ENCODE data around the gene ZNF200.
"Not testable (repeated sequence)": the region's sequence is repeated elsewhere in the genome, so short reads cannot be mapped to it uniquely, and the experiment has no call there.

Gene ZNF200

GRCh38 chr16:3241761-3242160 is 6.8 kb upstream of the ZNF200 start:
- H3K36me3 Mint-ChIP-seq (ENCODE audit: low read depth), result no peaks in the 10 kb centered on the region
- H3K9me3 Mint-ChIP-seq, result peaks cover 4% of the 10 kb centered on the region
- H3K27me3 Mint-ChIP-seq (ENCODE audit: low read depth), result peaks cover 7% of the 10 kb centered on the region

GRCh38 chr16:3235856-3236669 is 1.1 kb upstream of the ZNF200 start:
- H3K36me3 Mint-ChIP-seq (ENCODE audit: low read depth), result peaks cover 28% of the 10 kb centered on the region
- H3K4me3 Mint-ChIP-seq, result peak overlapping the region; percentile 67

More at GRCh38 chr16:3241761-3242160, 6.8 kb upstream of the ZNF200 start:
- Mint-ChIP-seq H3K4me1 (ENCODE audit: low read depth) (no peaks in the 10 kb centered on the region), H3K27ac (no peak overlapping the region), H3K4me3 (no peak overlapping the region)
- no peak for DNase-seq (ENCODE audit: low spot score)

GRCh38 chr16:3234543-3234856 is 458 bp downstream of the ZNF200 start:
- Mint-ChIP-seq H3K36me3 (ENCODE audit: low read depth) (peaks cover 43% of the 10 kb centered on the region), H3K4me1 (ENCODE audit: low read depth) (peaks cover 13% of the 10 kb centered on the region), H3K27ac (peak overlapping the region; percentile 96), H3K27me3 (ENCODE audit: low read depth) (peaks cover 6% of the 10 kb centered on the region), H3K4me3 (peak overlapping the region; percentile 95), H3K9me3 (peaks cover 46% of the 10 kb centered on the region)
- DNase-seq (ENCODE audit: low spot score), result no peak

More at GRCh38 chr16:3235856-3236669, 1.1 kb upstream of the ZNF200 start:
- no peak for DNase-seq (ENCODE audit: low spot score)
- H3K4me1 Mint-ChIP-seq (ENCODE audit: low read depth), result peaks cover 13% of the 10 kb centered on the region
- H3K27me3 Mint-ChIP-seq (ENCODE audit: low read depth), result peaks cover 6% of the 10 kb centered on the region
- peaks cover 33% of the 10 kb centered on the region for H3K9me3 Mint-ChIP-seq
- peak overlapping the region; percentile 49 for H3K27ac Mint-ChIP-seq

GRCh38 chr16:3223913-3224515 is 10.9 kb downstream of the ZNF200 start:
- no peak overlapping the region for H3K4me3 Mint-ChIP-seq
- H3K27ac Mint-ChIP-seq, result no peak overlapping the region
- no peak for DNase-seq (ENCODE audit: low spot score)
- H3K36me3 Mint-ChIP-seq (ENCODE audit: low read depth), result peaks cover 73% of the 10 kb centered on the region
- H3K27me3 Mint-ChIP-seq (ENCODE audit: low read depth), result no peaks in the 10 kb centered on the region
- no peaks in the 10 kb centered on the region for H3K4me1 Mint-ChIP-seq (ENCODE audit: low read depth)
- H3K9me3 Mint-ChIP-seq, result peaks cover 64% of the 10 kb centered on the region

GRCh38 chr16:3220839-3221238 is 14.1 kb downstream of the ZNF200 start:
- no peak for DNase-seq (ENCODE audit: low spot score)
- peaks cover 59% of the 10 kb centered on the region for H3K36me3 Mint-ChIP-seq (ENCODE audit: low read depth)
- no peak overlapping the region for H3K27ac Mint-ChIP-seq

GRCh38 chr16:3216263-3216640 is 18.7 kb downstream of the ZNF200 start:
- H3K27me3 Mint-ChIP-seq (ENCODE audit: low read depth), result no peaks in the 10 kb centered on the region
- H3K36me3 Mint-ChIP-seq (ENCODE audit: low read depth), result peaks cover 38% of the 10 kb centered on the region
- peak overlapping the region; percentile 97 for H3K27ac Mint-ChIP-seq
- DNase-seq (ENCODE audit: low spot score), result no peak
- peaks cover 32% of the 10 kb centered on the region for H3K4me1 Mint-ChIP-seq (ENCODE audit: low read depth)
- H3K9me3 Mint-ChIP-seq, result peaks cover 53% of the 10 kb centered on the region
- peak overlapping the region; percentile 50 for H3K4me3 Mint-ChIP-seq

More at GRCh38 chr16:3220839-3221238, 14.1 kb downstream of the ZNF200 start:
- Mint-ChIP-seq H3K27me3 (ENCODE audit: low read depth) (no peaks in the 10 kb centered on the region), H3K4me1 (ENCODE audit: low read depth) (peaks cover 14% of the 10 kb centered on the region), H3K9me3 (peaks cover 63% of the 10 kb centered on the region), H3K4me3 (no peak overlapping the region)

GRCh38 chr16:3215601-3216262 is 19.2 kb downstream of the ZNF200 start:
- Mint-ChIP-seq H3K36me3 (ENCODE audit: low read depth) (peaks cover 37% of the 10 kb centered on the region), H3K27me3 (ENCODE audit: low read depth) (no peaks in the 10 kb centered on the region), H3K9me3 (peaks cover 49% of the 10 kb centered on the region), H3K27ac (peak overlapping the region; percentile 97), H3K4me3 (peak overlapping the region; percentile 50), H3K4me1 (ENCODE audit: low read depth) (peaks cover 32% of the 10 kb centered on the region)
- no peak for DNase-seq (ENCODE audit: low spot score)

GRCh38 chr16:3214904-3215600 is 19.9 kb downstream of the ZNF200 start:
- Mint-ChIP-seq H3K4me3 (peak overlapping the region; percentile 50), H3K4me1 (ENCODE audit: low read depth) (peaks cover 32% of the 10 kb centered on the region), H3K27ac (peak overlapping the region; percentile 97), H3K9me3 (peaks cover 49% of the 10 kb centered on the region), H3K36me3 (ENCODE audit: low read depth) (peaks cover 36% of the 10 kb centered on the region), H3K27me3 (ENCODE audit: low read depth) (no peaks in the 10 kb centered on the region)
- DNase-seq (ENCODE audit: low spot score), result peak; percentile 28

GRCh38 chr16:3212567-3212966 is 22.4 kb downstream of the ZNF200 start:
- Mint-ChIP-seq H3K27ac (peak overlapping the region; percentile 78), H3K4me3 (no peak overlapping the region), H3K4me1 (ENCODE audit: low read depth) (peaks cover 30% of the 10 kb centered on the region)

GRCh38 chr16:3212006-3212405 is 23.0 kb downstream of the ZNF200 start:
- Mint-ChIP-seq H3K4me3 (no peak overlapping the region), H3K9me3 (peaks cover 60% of the 10 kb centered on the region), H3K36me3 (ENCODE audit: low read depth) (peaks cover 29% of the 10 kb centered on the region), H3K27me3 (ENCODE audit: low read depth) (no peaks in the 10 kb centered on the region), H3K27ac (peak overlapping the region; percentile 15), H3K4me1 (ENCODE audit: low read depth) (peaks cover 30% of the 10 kb centered on the region)
- DNase-seq (ENCODE audit: low spot score), result no peak

More at GRCh38 chr16:3212567-3212966, 22.4 kb downstream of the ZNF200 start:
- H3K9me3 Mint-ChIP-seq, result peaks cover 56% of the 10 kb centered on the region
- H3K27me3 Mint-ChIP-seq (ENCODE audit: low read depth), result no peaks in the 10 kb centered on the region
- H3K36me3 Mint-ChIP-seq (ENCODE audit: low read depth), result peaks cover 30% of the 10 kb centered on the region
- no peak for DNase-seq (ENCODE audit: low spot score)

GRCh38 chr16:3207086-3207953 is 27.6 kb downstream of the ZNF200 start:
- H3K4me1 Mint-ChIP-seq (ENCODE audit: low read depth), result no peaks in the 10 kb centered on the region
- H3K9me3 Mint-ChIP-seq, result peaks cover 52% of the 10 kb centered on the region
- DNase-seq (ENCODE audit: low spot score), result no peak
- H3K4me3 Mint-ChIP-seq, result no peak overlapping the region
- peaks cover 2% of the 10 kb centered on the region for H3K36me3 Mint-ChIP-seq (ENCODE audit: low read depth)
- peaks cover 3% of the 10 kb centered on the region for H3K27me3 Mint-ChIP-seq (ENCODE audit: low read depth)
- H3K27ac Mint-ChIP-seq, result no peak overlapping the region

- not testable (repeated sequence) for H3K27ac Mint-ChIP-seq; H3K36me3 Mint-ChIP-seq (ENCODE audit: low read depth); DNase-seq (ENCODE audit: low spot score); H3K4me3 Mint-ChIP-seq; H3K27me3 Mint-ChIP-seq (ENCODE audit: low read depth); H3K4me1 Mint-ChIP-seq (ENCODE audit: low read depth)
- H3K9me3 Mint-ChIP-seq, result peaks cover 43% of the 10 kb centered on the region
These were observed 29.0 kb downstream of the ZNF200 start for GRCh38 chr16:3205939-3206338.

All from T-helper 2 cell treated with Interferon-gamma antibody and Interleukin-4, amounts not matched to agents 5 μg/mL and 100 μg/mL, for 36 hours (primary cell).